IMR-90 (cell line): ENCODE measurements around the gene VIPR2. TPM values are rescaled to one million over a fixed set of nuclear protein-coding genes. Genes with fewer than 3 reads are reported as not detected.

ENCODE experiments used
- ATAC-seq: fragments of 200-7000 bp; cut with Tn5 transposase; 2 replicates; pipeline ENCODE4 v1.9.1; 2020; ENCODE audit warnings: low read depth, mild to moderate bottlenecking, moderate library complexity
- BruUV-seq: library from RNA; stranded (reverse); fragments of 400-500 nt; replicated peaks from 2 replicates; lab custom pipeline; 2021; lab: Mats Ljungman, UMichigan
- CTCF ChIA-PET: fragments of 300-600 bp; formaldehyde crosslinking; extraction: SDS; loops from one replicate; lab custom pipeline; 2021; ENCODE audit warnings: antibody characterized with exemption; lab: Yijun Ruan, JAX
- POLR2A ChIA-PET: fragments of 300-600 bp; sonication (Branson Sonifier 250); formaldehyde crosslinking; loops from one replicate; lab custom pipeline; 2022; ENCODE audit warnings: antibody characterized with exemption; ENCODE audit not compliant: unreplicated experiment; lab: Charles Lee
- DNase-seq: peaks from one replicate; pipeline ENCODE4 v3.0.0; 2013
- H2AFZ ChIP-seq: replicated peaks from 2 replicates; pipeline ENCODE3; 2013; ENCODE audit warnings: low read length, mild to moderate bottlenecking; ENCODE audit not compliant: poor library complexity
- H2AK5ac ChIP-seq: 2 replicates; pipeline ENCODE4 v1.6.1; 2013; ENCODE audit warnings: low read depth, low read length, inconsistent platforms
- H2AK9ac ChIP-seq: replicated peaks from 2 replicates; pipeline ENCODE3; 2013; ENCODE audit warnings: mild to moderate bottlenecking, low read depth, low read length, moderate library complexity; ENCODE audit not compliant: poor library complexity
- H2BK120ac ChIP-seq: 2 replicates; pipeline ENCODE4 v1.6.1; 2013; ENCODE audit warnings: low read depth, low read length, inconsistent platforms
- H2BK15ac ChIP-seq: 3 replicates; pipeline ENCODE4 v1.6.1; 2013; ENCODE audit warnings: low read depth, low read length, inconsistent platforms
- H2BK20ac ChIP-seq: 2 replicates; pipeline ENCODE4 v1.6.1; 2013; ENCODE audit warnings: low read depth, mild to moderate bottlenecking, inconsistent platforms, low read length, moderate library complexity
- H2BK5ac ChIP-seq: 2 replicates; pipeline ENCODE4 v1.6.1; 2013; ENCODE audit warnings: mild to moderate bottlenecking, low read depth, low read length, inconsistent platforms; ENCODE audit not compliant: poor library complexity, severe bottlenecking
- H3K14ac ChIP-seq: replicated peaks from 2 replicates; pipeline ENCODE4 v1.6.1; 2013; ENCODE audit warnings: low read depth, low read length, inconsistent platforms
- H3K18ac ChIP-seq: 2 replicates; pipeline ENCODE4 v1.6.1; 2013; ENCODE audit warnings: low read depth, low read length, control low read depth
- H3K23ac ChIP-seq: 2 replicates; pipeline ENCODE4 v1.6.1; 2013; ENCODE audit warnings: low read depth, low read length, inconsistent platforms
- H3K27ac ChIP-seq: 2 replicates; pipeline ENCODE4 v1.5.1; 2013; ENCODE audit warnings: mild to moderate bottlenecking, control low read depth, low read length; ENCODE audit not compliant: insufficient read depth
- H3K27me3 ChIP-seq: 2 replicates; pipeline ENCODE4 v1.6.1; 2013; ENCODE audit warnings: low read length; ENCODE audit not compliant: control insufficient read depth, insufficient read depth
- H3K36me3 ChIP-seq: 2 replicates; pipeline ENCODE4 v1.6.1; 2013; ENCODE audit warnings: low read length, mixed read lengths; ENCODE audit not compliant: control insufficient read depth, insufficient read depth
- H3K4ac ChIP-seq: 2 replicates; pipeline ENCODE4 v1.6.1; 2013; ENCODE audit warnings: low read depth, low read length, inconsistent platforms
- H3K4me1 ChIP-seq: 2 replicates; pipeline ENCODE4 v1.6.1; 2013; ENCODE audit warnings: low read length, mixed read lengths; ENCODE audit not compliant: control insufficient read depth, insufficient read depth
- H3K4me2 ChIP-seq: 2 replicates; pipeline ENCODE4 v1.6.1; 2013; ENCODE audit warnings: low read depth, mild to moderate bottlenecking, control low read depth, low read length, moderate library complexity
- H3K4me3 ChIP-seq: 2 replicates; pipeline ENCODE4 v1.5.1; 2013; ENCODE audit warnings: low read depth, mild to moderate bottlenecking, control low read depth, low read length, moderate library complexity; ENCODE audit not compliant: insufficient read depth
- H3K56ac ChIP-seq: 2 replicates; pipeline ENCODE4 v1.6.1; 2013; ENCODE audit warnings: low read length, inconsistent platforms; ENCODE audit not compliant: insufficient read depth; ENCODE audit errors: extremely low read depth
- H3K79me1 ChIP-seq, 2 experiments: 2 replicates each; pipeline ENCODE4 v1.6.1; 2013; ENCODE audit warnings: low read length in 2 of 2, inconsistent platforms in 1 of 2, low read depth in 1 of 2
- H3K9ac ChIP-seq: 2 replicates; pipeline ENCODE4 v1.6.1; 2013; ENCODE audit warnings: low read depth, low read length, control low read depth
- H3K9me1 ChIP-seq: 2 replicates; pipeline ENCODE4 v1.6.1; 2013; ENCODE audit warnings: low read length, inconsistent platforms; ENCODE audit not compliant: insufficient read depth
- H3K9me3 ChIP-seq: 2 replicates; pipeline ENCODE4 v1.6.1; 2013; ENCODE audit warnings: low read length; ENCODE audit not compliant: control insufficient read depth, insufficient read depth
- H4K20me1 ChIP-seq: 2 replicates; pipeline ENCODE4 v1.6.1; 2013; ENCODE audit warnings: low read length, inconsistent platforms; ENCODE audit not compliant: insufficient read depth
- H4K5ac ChIP-seq: 2 replicates; pipeline ENCODE4 v1.6.1; 2013; ENCODE audit warnings: mild to moderate bottlenecking, low read depth, low read length, control low read depth
- H4K8ac ChIP-seq, 2 experiments: 2 replicates each; pipeline ENCODE4 v1.6.1; 2013; ENCODE audit warnings: low read depth in 2 of 2, low read length in 2 of 2, control low read depth in 1 of 2, inconsistent platforms in 1 of 2
- H4K91ac ChIP-seq: 2 replicates; pipeline ENCODE4 v1.6.1; 2013; ENCODE audit warnings: low read depth, low read length, inconsistent platforms; ENCODE audit not compliant: insufficient read depth
- BHLHE40 ChIP-seq: fragments of 150-350 bp; IDR thresholded peaks from 2 replicates; pipeline ENCODE4 v1.6.1; 2016; ENCODE audit warnings: mild to moderate bottlenecking, low read depth, low read length
- FOS ChIP-seq: fragments of 150-350 bp; IDR thresholded peaks from 2 replicates; pipeline ENCODE4 v1.6.1; 2016; ENCODE audit warnings: low read depth, low read length
- MAZ ChIP-seq: IDR thresholded peaks from 2 replicates; pipeline ENCODE4 v1.6.1; 2012; ENCODE audit warnings: low read depth, mild to moderate bottlenecking, low read length, improper control_type of control experiment, moderate library complexity, borderline replicate concordance
- NFE2L2 ChIP-seq: fragments of 150-350 bp; IDR thresholded peaks from 2 replicates; pipeline ENCODE4 v1.6.1; 2016; ENCODE audit warnings: low read depth, mild to moderate bottlenecking, low read length
- POLR2A ChIP-seq: IDR thresholded peaks from 2 replicates; pipeline ENCODE4 v1.6.1; 2012; ENCODE audit warnings: mild to moderate bottlenecking, low read depth, low read length
- RCOR1 ChIP-seq: IDR thresholded peaks from 2 replicates; pipeline ENCODE4 v1.6.1; 2012; ENCODE audit warnings: mild to moderate bottlenecking, low read length, improper control_type of control experiment; ENCODE audit not compliant: insufficient replicate concordance
- SMC3 ChIP-seq: fragments of 150-350 bp; IDR thresholded peaks from 2 replicates; pipeline ENCODE4 v1.6.1; 2016; ENCODE audit warnings: low read depth, mild to moderate bottlenecking, antibody characterized with exemption, low read length, moderate library complexity
- WGBS, 2 experiments: methylation state at CpG; one replicate each; pipeline versions ENCODE4 v1.1.5 to v1.1.7; 2013; ENCODE audit warnings: missing lambda C conversion rate in 2 of 2; ENCODE audit not compliant: insufficient read length in 1 of 2; ENCODE audit errors: extremely low coverage in 2 of 2; 5-methylcytosine and 5-hydroxymethylcytosine counted together
- dilution Hi-C: fragments of 300-500 bp; cut with HindIII; formaldehyde crosslinking; loops from one replicate; pipeline ENCODE4 v1.14.3; 2018; ENCODE audit warnings: low sequenced_read_pairs; ENCODE audit not compliant: unreplicated experiment
- in situ Hi-C: fragments of 300-500 bp; cut with MboI; formaldehyde crosslinking; loops from 3 replicates; pipeline ENCODE4 v1.14.3; 2019; ENCODE audit warnings: low sequenced_read_pairs, inconsistent platforms, mixed read lengths
- intact Hi-C: fragments of 100-400 bp; cut with micrococcal nuclease; formaldehyde crosslinking; loops from 2 replicates; pipeline ENCODE4 v1.10.0; 2022
- polyA plus RNA-seq, 3 experiments: library from polyadenylated mRNA; depleted of rRNA; stranded (reverse); fragments of >200 nt; gene quantifications; 2 replicates each; pipeline ENCODE4 v1.2.3, GENCODE V29; 2012; ENCODE audit warnings: low replicate concordance in 1 of 3
- total RNA-seq: library from RNA; depleted of rRNA; stranded (reverse); fragments of >200 nt; gene quantifications from 2 replicates; pipeline ENCODE4 v1.2.3, GENCODE V29; 2012
- TF ChIP-seq, protein P1 (sequence below): fragments of 150-350 bp; IDR thresholded peaks from 2 replicates; pipeline ENCODE4 v1.6.1; 2017; ENCODE audit warnings: mild to moderate bottlenecking, antibody characterized with exemption, low read length, low read depth

Gene VIPR2
- total and polyA plus RNA-seq, 2 of the 4 experiments (the other 2 are of a cell fraction), result not detected

DNA sequence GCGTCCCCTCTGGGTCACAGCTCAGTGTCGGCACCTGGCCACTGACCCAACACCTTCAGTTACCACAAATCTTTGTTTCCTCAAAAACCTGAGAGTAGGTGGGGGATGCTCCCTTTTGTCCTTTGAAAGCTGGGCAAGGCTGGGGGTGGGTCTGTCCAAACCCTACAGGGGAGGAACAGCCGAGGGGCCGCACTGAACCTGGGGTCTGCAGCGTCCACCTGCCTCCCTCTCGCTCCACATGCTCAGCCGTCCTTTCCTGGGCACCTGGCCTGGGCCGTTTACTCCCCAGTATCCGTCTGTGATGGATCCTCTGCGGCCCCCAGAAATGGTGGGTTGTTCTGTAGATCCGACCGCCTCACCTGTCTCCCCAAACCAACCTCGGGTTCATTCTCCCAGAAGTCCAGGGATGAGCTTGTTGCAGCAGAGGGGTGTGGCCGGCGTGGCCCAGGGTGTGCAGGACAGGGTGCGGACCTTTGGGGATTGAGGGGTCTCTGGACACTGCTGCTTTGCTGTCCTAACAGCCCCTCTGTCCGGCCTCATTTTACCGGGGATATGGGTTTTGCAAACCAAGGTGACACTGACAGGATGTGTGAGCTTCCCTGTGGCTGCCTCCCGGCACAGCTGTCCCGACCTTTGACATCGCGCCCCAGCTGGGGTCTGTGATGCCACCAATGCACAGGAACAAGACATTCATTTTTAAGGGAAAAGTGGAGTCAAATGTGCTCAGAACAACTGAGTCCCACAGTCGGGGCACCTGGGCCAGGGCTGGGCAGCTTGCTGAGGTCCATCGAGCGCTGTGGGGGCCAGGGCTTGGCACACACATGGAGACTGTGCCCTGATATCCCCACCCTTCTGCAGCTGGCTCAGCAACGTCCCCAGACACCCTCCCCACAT is 115.9 kb downstream of the VIPR2 start:
- in situ Hi-C loops, result no loop called here
- TF ChIP-seq, protein P1, sequence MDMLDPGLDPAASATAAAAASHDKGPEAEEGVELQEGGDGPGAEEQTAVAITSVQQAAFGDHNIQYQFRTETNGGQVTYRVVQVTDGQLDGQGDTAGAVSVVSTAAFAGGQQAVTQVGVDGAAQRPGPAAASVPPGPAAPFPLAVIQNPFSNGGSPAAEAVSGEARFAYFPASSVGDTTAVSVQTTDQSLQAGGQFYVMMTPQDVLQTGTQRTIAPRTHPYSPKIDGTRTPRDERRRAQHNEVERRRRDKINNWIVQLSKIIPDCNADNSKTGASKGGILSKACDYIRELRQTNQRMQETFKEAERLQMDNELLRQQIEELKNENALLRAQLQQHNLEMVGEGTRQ, result no peak
- TF ChIP-seq RCOR1, result no peak
- no peak for TF ChIP-seq BHLHE40
- no peak for TF ChIP-seq NFE2L2
- TF ChIP-seq SMC3, result no peak
- no peak for TF ChIP-seq POLR2A
- no peak for TF ChIP-seq FOS
- no peak for TF ChIP-seq MAZ
- H3K23ac ChIP-seq, result no peak overlapping the region
- dilution Hi-C loops, result no loop called here
- no peak overlapping the region for H2AFZ ChIP-seq
- H4K20me1 ChIP-seq, result no peaks in the 10 kb centered on the region
- no peak overlapping the region for H4K8ac ChIP-seq
- no peak overlapping the region for H2BK15ac ChIP-seq
- WGBS, 2 experiments, result 75% methylated on average over 6 of the region's 26 CpGs; no CpG with 5 or more reads in 1 of the 2 experiments
- DNase-seq (no peak), ATAC-seq (no peak)
- H3K18ac ChIP-seq, result no peak overlapping the region
- H3K27ac ChIP-seq, result no peak overlapping the region
- peaks cover 11% of the 10 kb centered on the region for H3K9me3 ChIP-seq
- H3K56ac ChIP-seq, result no peak overlapping the region
- no TSS peak for BruUV-seq
- no peak overlapping the region for H2BK120ac ChIP-seq
- intact Hi-C loops, result no loop called here
- no peak overlapping the region for H2BK20ac ChIP-seq
- H3K27me3 ChIP-seq, result no peaks in the 10 kb centered on the region
- no peak overlapping the region for H3K9ac ChIP-seq
- no peak overlapping the region for H4K5ac ChIP-seq
- no peak overlapping the region for H3K4me3 ChIP-seq
- H4K91ac ChIP-seq, result no peak overlapping the region
- H3K4me2 ChIP-seq, result no peak overlapping the region
- POLR2A ChIA-PET, result no interaction called here
- no peaks in the 10 kb centered on the region for H3K36me3 ChIP-seq
- no peak overlapping the region for H3K14ac ChIP-seq
- no peak overlapping the region for H3K4ac ChIP-seq
- no peaks in the 10 kb centered on the region for H3K9me1 ChIP-seq
- no peak overlapping the region for H2AK9ac ChIP-seq
- CTCF ChIA-PET, result no interaction called here
- H2BK5ac ChIP-seq, result no peak overlapping the region
- H2AK5ac ChIP-seq, result no peak overlapping the region
- no peaks in the 10 kb centered on the region for H3K79me1 ChIP-seq
- no peaks in the 10 kb centered on the region; the same call in 1 of the 2 replicates for H3K4me1 ChIP-seq
